ENCODE results near the gene CDH23. TPM values are rescaled to one million over a fixed set of nuclear protein-coding genes. Genes with fewer than 3 reads are reported as not detected.

The CDH23 gene
- total RNA-seq, 1 donor from 2014 or later, result 4.5 TPM

- no peak for TF ChIP-seq CTCF (IDR thresholded peaks at IDR 0.05; ENCODE audit: borderline replicate concordance)
- intact Hi-C loops (cut with micrococcal nuclease), result loop anchor here (10.0 kb wide), 1 partner anchor 63 kb away; no protein-coding TSS in a partner anchor
- H3K27ac ChIP-seq (replicated peaks), result no peak overlapping the region
- H3K27me3 ChIP-seq (ENCODE audit: low read depth), result no peaks in the 10 kb centered on the region
- H3K4me3 ChIP-seq, result no peak overlapping the region
- peaks cover 75% of the 10 kb centered on the region for H3K4me1 ChIP-seq
- no peak for DNase-seq
- no peaks in the 10 kb centered on the region for H3K9me3 ChIP-seq (replicated peaks)
- peaks cover 68% of the 10 kb centered on the region for H3K36me3 ChIP-seq
Observed at GRCh38 chr10:71831646-71832552, 435.2 kb downstream of the CDH23 start.

- H3K4me1 ChIP-seq, result peaks cover 86% of the 10 kb centered on the region
- peaks cover 58% of the 10 kb centered on the region for H3K36me3 ChIP-seq
- H3K27me3 ChIP-seq (ENCODE audit: low read depth), result no peaks in the 10 kb centered on the region
Observed at GRCh38 chr10:71832967-71833366, 436.2 kb downstream of the CDH23 start.

GRCh38 chr10:71833451-71834342, 437.0 kb downstream of the CDH23 start:
- Histone ChIP-seq H3K27ac (replicated peaks) (peak overlapping the region; percentile 84), H3K4me1 (peaks cover 91% of the 10 kb centered on the region), H3K9me3 (replicated peaks) (no peaks in the 10 kb centered on the region), H3K36me3 (peaks cover 51% of the 10 kb centered on the region), H3K4me3 (no peak overlapping the region), H3K27me3 (ENCODE audit: low read depth) (no peaks in the 10 kb centered on the region)
- TF ChIP-seq CTCF (IDR thresholded peaks at IDR 0.05; ENCODE audit: borderline replicate concordance), result no peak
- no peak for DNase-seq
- intact Hi-C loops (cut with micrococcal nuclease), result loop anchor here (10.0 kb wide), 1 partner anchor 61 kb away; no protein-coding TSS in a partner anchor

More at GRCh38 chr10:71832967-71833366, 436.2 kb downstream of the CDH23 start:
- intact Hi-C loops (cut with micrococcal nuclease), result loop anchor here (10.0 kb wide), 1 partner anchor 62 kb away; no protein-coding TSS in a partner anchor
- no peak for DNase-seq
- H3K4me3 ChIP-seq, result no peak overlapping the region
- H3K27ac ChIP-seq (replicated peaks), result no peak overlapping the region
- no peak for TF ChIP-seq CTCF (IDR thresholded peaks at IDR 0.05; ENCODE audit: borderline replicate concordance)
- no peaks in the 10 kb centered on the region for H3K9me3 ChIP-seq (replicated peaks)

- peak overlapping the region; percentile 84 for H3K27ac ChIP-seq (replicated peaks)
- no peaks in the 10 kb centered on the region for H3K9me3 ChIP-seq (replicated peaks)
- intact Hi-C loops (cut with micrococcal nuclease), result loop anchor here (10.0 kb wide), 1 partner anchor 60 kb away; no protein-coding TSS in a partner anchor
- no peak for TF ChIP-seq CTCF (IDR thresholded peaks at IDR 0.05; ENCODE audit: borderline replicate concordance)
- no peaks in the 10 kb centered on the region for H3K27me3 ChIP-seq (ENCODE audit: low read depth)
- no peak overlapping the region for H3K4me3 ChIP-seq
- H3K36me3 ChIP-seq, result peaks cover 44% of the 10 kb centered on the region
- no peak for DNase-seq
- peaks cover 91% of the 10 kb centered on the region for H3K4me1 ChIP-seq
Observed at GRCh38 chr10:71834343-71834674, 437.6 kb downstream of the CDH23 start.
